HEK293 (cell line): Measurements from ENCODE around the gene LIN9.

ENCODE experiments used
- OSR2 ChIP-seq: fragments of 450-650 bp; formaldehyde crosslinking; IDR thresholded peaks from 2 replicates; pipeline ENCODE4 v1.5.1; 2016; ENCODE audit warnings: missing biosample characterization, missing genetic modification characterization
- OVOL3 ChIP-seq: fragments of 450-650 bp; formaldehyde crosslinking; IDR thresholded peaks from 2 replicates; pipeline ENCODE4 v1.5.1; 2016; ENCODE audit warnings: missing biosample characterization, missing genetic modification characterization
- SP2 ChIP-seq: fragments of 450-650 bp; formaldehyde crosslinking; IDR thresholded peaks from 2 replicates; pipeline ENCODE4 v1.5.1; 2016; ENCODE audit warnings: missing biosample characterization, missing genetic modification characterization
- SP3 ChIP-seq: fragments of 450-650 bp; formaldehyde crosslinking; IDR thresholded peaks from 2 replicates; pipeline ENCODE4 v1.5.1; 2016; ENCODE audit warnings: missing biosample characterization, missing genetic modification characterization
- TCF7L2 ChIP-seq: IDR thresholded peaks from 2 replicates; pipeline ENCODE4 v1.6.1; 2011; ENCODE audit warnings: low read depth, mild to moderate bottlenecking, inconsistent platforms, low read length, moderate library complexity, borderline replicate concordance
- WT1 ChIP-seq: fragments of 450-650 bp; formaldehyde crosslinking; IDR thresholded peaks from 2 replicates; pipeline ENCODE4 v1.5.1; 2016; ENCODE audit warnings: missing biosample characterization, missing genetic modification characterization
- YY1 ChIP-seq: fragments of 450-650 bp; formaldehyde crosslinking; IDR thresholded peaks from 2 replicates; pipeline ENCODE4 v1.5.1; 2018; ENCODE audit warnings: missing biosample characterization, missing genetic modification characterization
- YY2 ChIP-seq: fragments of 450-650 bp; formaldehyde crosslinking; IDR thresholded peaks from 2 replicates; pipeline ENCODE4 v1.5.1; 2016; ENCODE audit warnings: missing biosample characterization, missing genetic modification characterization
- ZBTB20 ChIP-seq: fragments of 450-650 bp; formaldehyde crosslinking; IDR thresholded peaks from 2 replicates; pipeline ENCODE4 v1.5.1; 2016; ENCODE audit warnings: missing biosample characterization, missing genetic modification characterization
- ZBTB44 ChIP-seq: fragments of 450-650 bp; IDR thresholded peaks from 2 replicates; pipeline ENCODE4 v1.5.1; 2018; ENCODE audit warnings: missing biosample characterization, mild to moderate bottlenecking, missing genetic modification characterization
- ZBTB48 ChIP-seq: fragments of 450-650 bp; formaldehyde crosslinking; IDR thresholded peaks from 2 replicates; pipeline ENCODE4 v1.5.1; 2016; ENCODE audit warnings: missing biosample characterization, missing genetic modification characterization
- ZBTB7A ChIP-seq: fragments of 450-650 bp; formaldehyde crosslinking; IDR thresholded peaks from 2 replicates; pipeline ENCODE4 v1.5.1; 2016; ENCODE audit warnings: low read depth, missing biosample characterization, missing genetic modification characterization
- ZEB2 ChIP-seq: fragments of 450-650 bp; formaldehyde crosslinking; IDR thresholded peaks from 2 replicates; pipeline ENCODE4 v1.5.1; 2016; ENCODE audit warnings: missing biosample characterization, missing genetic modification characterization
- ZFP3 ChIP-seq: fragments of 450-650 bp; formaldehyde crosslinking; IDR thresholded peaks from 2 replicates; pipeline ENCODE4 v1.5.1; 2016; ENCODE audit warnings: low read depth, missing biosample characterization, missing genetic modification characterization
- ZFP37 ChIP-seq: fragments of 450-650 bp; formaldehyde crosslinking; IDR thresholded peaks from 2 replicates; pipeline ENCODE4 v1.5.1; 2016; ENCODE audit warnings: missing biosample characterization, missing genetic modification characterization
- ZFP41 ChIP-seq: fragments of 450-650 bp; formaldehyde crosslinking; IDR thresholded peaks from 2 replicates; pipeline ENCODE4 v1.5.1; 2016; ENCODE audit warnings: missing biosample characterization, missing genetic modification characterization, borderline replicate concordance
- ZNF133 ChIP-seq: fragments of 450-650 bp; formaldehyde crosslinking; IDR thresholded peaks from 2 replicates; pipeline ENCODE4 v1.5.1; 2016; ENCODE audit warnings: missing biosample characterization, missing genetic modification characterization
- ZNF146 ChIP-seq: fragments of 450-650 bp; formaldehyde crosslinking; IDR thresholded peaks from 2 replicates; pipeline ENCODE4 v1.5.1; 2016; ENCODE audit warnings: missing biosample characterization, missing genetic modification characterization
- ZNF157 ChIP-seq: fragments of 450-650 bp; formaldehyde crosslinking; IDR thresholded peaks from 2 replicates; pipeline ENCODE4 v1.5.1; 2016; ENCODE audit warnings: missing biosample characterization, missing genetic modification characterization
- ZNF274 ChIP-seq, 2 experiments: fragments of 200-500 bp in 1 of 2; fragments of 450-650 bp in 1 of 2; sonication (Bioruptor generic) in 1 of 2; formaldehyde crosslinking in 1 of 2; IDR thresholded peaks; 2 replicates each; pipeline versions ENCODE4 v1.5.1 to v1.6.1; 2014 to 2016; ENCODE audit warnings: borderline replicate concordance in 1 of 2, inconsistent platforms in 1 of 2, low read length in 1 of 2, missing biosample characterization in 1 of 2, missing genetic modification characterization in 1 of 2
- ZNF335 ChIP-seq: fragments of 450-650 bp; formaldehyde crosslinking; conservative IDR thresholded peaks from 2 replicates; pipeline ENCODE4 v1.5.1; 2016; ENCODE audit warnings: missing biosample characterization, missing genetic modification characterization
- ZNF426 ChIP-seq: fragments of 450-650 bp; formaldehyde crosslinking; IDR thresholded peaks from 2 replicates; pipeline ENCODE4 v1.5.1; 2017; ENCODE audit warnings: missing biosample characterization, missing genetic modification characterization, mild to moderate bottlenecking, inconsistent platforms, moderate library complexity
- ZNF529 ChIP-seq: fragments of 450-650 bp; formaldehyde crosslinking; IDR thresholded peaks from 2 replicates; pipeline ENCODE4 v1.5.1; 2017; ENCODE audit warnings: missing genetic modification characterization, missing biosample characterization; ENCODE audit not compliant: insufficient replicate concordance
- ZNF558 ChIP-seq: fragments of 450-650 bp; formaldehyde crosslinking; IDR thresholded peaks from 2 replicates; pipeline ENCODE4 v1.5.1; 2016; ENCODE audit warnings: missing biosample characterization, missing genetic modification characterization
- ZNF571 ChIP-seq: fragments of 450-650 bp; formaldehyde crosslinking; IDR thresholded peaks from 2 replicates; pipeline ENCODE4 v1.5.0; 2017; ENCODE audit warnings: missing biosample characterization, missing genetic modification characterization
- ZNF664 ChIP-seq: fragments of 450-650 bp; formaldehyde crosslinking; IDR thresholded peaks from 2 replicates; pipeline ENCODE4 v1.5.1; 2016; ENCODE audit warnings: missing biosample characterization, missing genetic modification characterization
- ZNF785 ChIP-seq: fragments of 450-650 bp; formaldehyde crosslinking; IDR thresholded peaks from 2 replicates; pipeline ENCODE4 v1.5.1; 2016; ENCODE audit warnings: missing biosample characterization, missing genetic modification characterization
- ZNF792 ChIP-seq: fragments of 450-650 bp; formaldehyde crosslinking; IDR thresholded peaks from 2 replicates; pipeline ENCODE4 v1.5.1; 2016; ENCODE audit warnings: missing biosample characterization, missing genetic modification characterization
- TF ChIP-seq, protein P1 (sequence below): fragments of 450-650 bp; formaldehyde crosslinking; IDR thresholded peaks from 2 replicates; pipeline ENCODE4; 2016; ENCODE audit warnings: missing biosample characterization, missing genetic modification characterization
- TF ChIP-seq, protein P2 (sequence below): fragments of 450-650 bp; formaldehyde crosslinking; IDR thresholded peaks from 2 replicates; pipeline ENCODE4 v1.5.1; 2017; ENCODE audit warnings: missing biosample characterization, mild to moderate bottlenecking, missing genetic modification characterization, moderate library complexity
- TF ChIP-seq, protein P3 (sequence below): fragments of 450-650 bp; formaldehyde crosslinking; IDR thresholded peaks from 2 replicates; pipeline ENCODE4 v1.5.1; 2016; ENCODE audit warnings: missing biosample characterization, missing genetic modification characterization
- TF ChIP-seq, protein P4 (sequence below): fragments of 450-650 bp; formaldehyde crosslinking; IDR thresholded peaks from 2 replicates; pipeline ENCODE4 v1.5.1; 2016; ENCODE audit warnings: missing biosample characterization, missing genetic modification characterization

LIN9 gene

GRCh38 chr1:226308723-226309397 is at the start of gene LIN9 (continued):
- TF ChIP-seq, protein P1, sequence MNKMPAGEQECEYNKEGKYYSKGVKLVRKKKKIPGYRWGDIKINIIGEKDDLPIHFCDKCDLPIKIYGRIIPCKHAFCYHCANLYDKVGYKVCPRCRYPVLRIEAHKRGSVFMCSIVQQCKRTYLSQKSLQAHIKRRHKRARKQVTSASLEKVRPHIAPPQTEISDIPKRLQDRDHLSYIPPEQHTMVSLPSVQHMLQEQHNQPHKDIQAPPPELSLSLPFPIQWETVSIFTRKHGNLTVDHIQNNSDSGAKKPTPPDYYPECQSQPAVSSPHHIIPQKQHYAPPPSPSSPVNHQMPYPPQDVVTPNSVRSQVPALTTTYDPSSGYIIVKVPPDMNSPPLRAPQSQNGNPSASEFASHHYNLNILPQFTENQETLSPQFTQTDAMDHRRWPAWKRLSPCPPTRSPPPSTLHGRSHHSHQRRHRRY (tag by site-specific recombination) = peak; percentile 62; the same call in 1 of the 2 replicates
- TF ChIP-seq ZNF335 (tag by site-specific recombination) = peak; percentile 99
- peak; percentile 98 for TF ChIP-seq ZFP37 (tag by site-specific recombination)
- peak; percentile 98 for TF ChIP-seq YY1 (tag by site-specific recombination)
- TF ChIP-seq ZNF146 (tag by site-specific recombination) = peak; percentile 73
- TF ChIP-seq SP3 = peak; percentile 57
- peak; percentile 78; the same call in 1 of the 2 replicates for TF ChIP-seq TCF7L2
- TF ChIP-seq OSR2 (tag by site-specific recombination) = 0 out of 2 replicates have a peak, but pooled peaks have one; percentile 3
- no peak for TF ChIP-seq ZNF529
- TF ChIP-seq, protein P2, sequence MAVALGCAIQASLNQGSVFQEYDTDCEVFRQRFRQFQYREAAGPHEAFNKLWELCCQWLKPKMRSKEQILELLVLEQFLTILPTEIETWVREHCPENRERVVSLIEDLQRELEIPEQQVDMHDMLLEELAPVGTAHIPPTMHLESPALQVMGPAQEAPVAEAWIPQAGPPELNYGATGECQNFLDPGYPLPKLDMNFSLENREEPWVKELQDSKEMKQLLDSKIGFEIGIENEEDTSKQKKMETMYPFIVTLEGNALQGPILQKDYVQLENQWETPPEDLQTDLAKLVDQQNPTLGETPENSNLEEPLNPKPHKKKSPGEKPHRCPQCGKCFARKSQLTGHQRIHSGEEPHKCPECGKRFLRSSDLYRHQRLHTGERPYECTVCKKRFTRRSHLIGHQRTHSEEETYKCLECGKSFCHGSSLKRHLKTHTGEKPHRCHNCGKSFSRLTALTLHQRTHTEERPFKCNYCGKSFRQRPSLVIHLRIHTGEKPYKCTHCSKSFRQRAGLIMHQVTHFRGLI (tag by site-specific recombination) = peak; percentile 59
- TF ChIP-seq ZEB2 (tag by site-specific recombination) = peak; percentile 88
- no peak for TF ChIP-seq ZNF664 (tag by site-specific recombination)
- 0 out of 2 replicates have a peak, but pooled peaks have one; percentile 69 for TF ChIP-seq ZNF785 (tag by site-specific recombination)
- no peak for TF ChIP-seq ZNF571 (tag by site-specific recombination)
- no peak for TF ChIP-seq ZNF426 (tag by site-specific recombination)
- TF ChIP-seq ZNF792 (tag by site-specific recombination) = peak; percentile 69; the same call in 1 of the 2 replicates
- peak; percentile 81 for TF ChIP-seq ZBTB48
- peak; percentile 96 for TF ChIP-seq ZBTB20 (tag by site-specific recombination)
- TF ChIP-seq ZNF157 (tag by site-specific recombination) = 0 out of 2 replicates have a peak, but pooled peaks have one; percentile 20
- TF ChIP-seq WT1 (tag by site-specific recombination) = peak; percentile 75
- peak; percentile 95 for TF ChIP-seq YY2 (tag by site-specific recombination)
- TF ChIP-seq ZFP41 (tag by site-specific recombination) = 0 out of 2 replicates have a peak, but pooled peaks have one; percentile 36
- TF ChIP-seq ZBTB44 = no peak; the same call in 1 of the 2 replicates
- TF ChIP-seq ZNF274 (IDR thresholded peaks at IDR 0.05; ENCODE audit: low read length) = no peak
- TF ChIP-seq ZNF274 (tag by site-specific recombination; IDR thresholded peaks at IDR 0.05; ENCODE audit: borderline replicate concordance) = no peak
- TF ChIP-seq, protein P3, sequence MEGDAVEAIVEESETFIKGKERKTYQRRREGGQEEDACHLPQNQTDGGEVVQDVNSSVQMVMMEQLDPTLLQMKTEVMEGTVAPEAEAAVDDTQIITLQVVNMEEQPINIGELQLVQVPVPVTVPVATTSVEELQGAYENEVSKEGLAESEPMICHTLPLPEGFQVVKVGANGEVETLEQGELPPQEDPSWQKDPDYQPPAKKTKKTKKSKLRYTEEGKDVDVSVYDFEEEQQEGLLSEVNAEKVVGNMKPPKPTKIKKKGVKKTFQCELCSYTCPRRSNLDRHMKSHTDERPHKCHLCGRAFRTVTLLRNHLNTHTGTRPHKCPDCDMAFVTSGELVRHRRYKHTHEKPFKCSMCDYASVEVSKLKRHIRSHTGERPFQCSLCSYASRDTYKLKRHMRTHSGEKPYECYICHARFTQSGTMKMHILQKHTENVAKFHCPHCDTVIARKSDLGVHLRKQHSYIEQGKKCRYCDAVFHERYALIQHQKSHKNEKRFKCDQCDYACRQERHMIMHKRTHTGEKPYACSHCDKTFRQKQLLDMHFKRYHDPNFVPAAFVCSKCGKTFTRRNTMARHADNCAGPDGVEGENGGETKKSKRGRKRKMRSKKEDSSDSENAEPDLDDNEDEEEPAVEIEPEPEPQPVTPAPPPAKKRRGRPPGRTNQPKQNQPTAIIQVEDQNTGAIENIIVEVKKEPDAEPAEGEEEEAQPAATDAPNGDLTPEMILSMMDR = peak; percentile 93
- TF ChIP-seq, protein P4, sequence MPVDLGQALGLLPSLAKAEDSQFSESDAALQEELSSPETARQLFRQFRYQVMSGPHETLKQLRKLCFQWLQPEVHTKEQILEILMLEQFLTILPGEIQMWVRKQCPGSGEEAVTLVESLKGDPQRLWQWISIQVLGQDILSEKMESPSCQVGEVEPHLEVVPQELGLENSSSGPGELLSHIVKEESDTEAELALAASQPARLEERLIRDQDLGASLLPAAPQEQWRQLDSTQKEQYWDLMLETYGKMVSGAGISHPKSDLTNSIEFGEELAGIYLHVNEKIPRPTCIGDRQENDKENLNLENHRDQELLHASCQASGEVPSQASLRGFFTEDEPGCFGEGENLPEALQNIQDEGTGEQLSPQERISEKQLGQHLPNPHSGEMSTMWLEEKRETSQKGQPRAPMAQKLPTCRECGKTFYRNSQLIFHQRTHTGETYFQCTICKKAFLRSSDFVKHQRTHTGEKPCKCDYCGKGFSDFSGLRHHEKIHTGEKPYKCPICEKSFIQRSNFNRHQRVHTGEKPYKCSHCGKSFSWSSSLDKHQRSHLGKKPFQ (tag by site-specific recombination) = peak; percentile 42
- peak; percentile 62 for TF ChIP-seq SP2
- no peak for TF ChIP-seq ZFP3 (tag by site-specific recombination)
- TF ChIP-seq ZNF558 (tag by site-specific recombination) = 0 out of 2 replicates have a peak, but pooled peaks have one; percentile 36
- TF ChIP-seq ZBTB7A = peak; percentile 89; the same call in 1 of the 2 replicates
- TF ChIP-seq ZNF133 (tag by site-specific recombination) = peak; percentile 48; the same call in 1 of the 2 replicates
- TF ChIP-seq OVOL3 (tag by site-specific recombination) = no peak; the same call in 1 of the 2 replicates
